Upper lobe of right lung (tissue), 1 donor: ENCODE data around the gene TEX26. TPM values are rescaled to one million over a fixed set of nuclear protein-coding genes. Genes with fewer than 3 reads are reported as not detected.

Experiments used
- ATAC-seq: fragments of 200-7000 bp; cut with Tn5 transposase; one replicate; pipeline ENCODE4 v1.9.1; 2020; ENCODE audit warnings: mild to moderate bottlenecking, moderate library complexity
- DNase-seq: peaks from one replicate; pipeline ENCODE4 v3.0.0-alpha.2; 2020
- H3K27ac ChIP-seq: fragments of 200-600 bp; one replicate; pipeline ENCODE4 v1.8.0; 2022
- H3K27me3 ChIP-seq: fragments of 200-600 bp; one replicate; pipeline ENCODE4 v1.8.0; 2022; ENCODE audit warnings: mild to moderate bottlenecking
- H3K36me3 ChIP-seq: fragments of 200-600 bp; one replicate; pipeline ENCODE4 v1.8.0; 2022
- H3K4me1 ChIP-seq: fragments of 200-600 bp; one replicate; pipeline ENCODE4 v1.8.0; 2022
- H3K4me3 ChIP-seq: fragments of 200-600 bp; one replicate; pipeline ENCODE4 v1.8.0; 2022; ENCODE audit warnings: mild to moderate bottlenecking
- H3K9me3 ChIP-seq: fragments of 200-600 bp; one replicate; pipeline ENCODE4 v1.8.0; 2022
- intact Hi-C: fragments of 100-400 bp; cut with DNase I; formaldehyde crosslinking; loops from one replicate; pipeline ENCODE4 v1.11.0; 2022
- total RNA-seq: library from RNA; stranded (reverse); fragmentation: NEBNext Ultra II Directional; extraction: Animal tissue kit (Norgen Biotek cat#: 25700); gene quantifications from one replicate; pipeline ENCODE4 v1.2.1, GENCODE V29; 2021
- TF ChIP-seq, protein P1 (sequence below): fragments of 200-600 bp; IDR thresholded peaks from one replicate; pipeline ENCODE4 v1.8.0; 2022; ENCODE audit warnings: antibody characterized with exemption
- donor health status: DM: no; HTN: yes; CAD: no; lungs with severe emphysema.

TEX26 gene
- total RNA-seq, 1 donor from 2014 or later, result not detected

DNA sequence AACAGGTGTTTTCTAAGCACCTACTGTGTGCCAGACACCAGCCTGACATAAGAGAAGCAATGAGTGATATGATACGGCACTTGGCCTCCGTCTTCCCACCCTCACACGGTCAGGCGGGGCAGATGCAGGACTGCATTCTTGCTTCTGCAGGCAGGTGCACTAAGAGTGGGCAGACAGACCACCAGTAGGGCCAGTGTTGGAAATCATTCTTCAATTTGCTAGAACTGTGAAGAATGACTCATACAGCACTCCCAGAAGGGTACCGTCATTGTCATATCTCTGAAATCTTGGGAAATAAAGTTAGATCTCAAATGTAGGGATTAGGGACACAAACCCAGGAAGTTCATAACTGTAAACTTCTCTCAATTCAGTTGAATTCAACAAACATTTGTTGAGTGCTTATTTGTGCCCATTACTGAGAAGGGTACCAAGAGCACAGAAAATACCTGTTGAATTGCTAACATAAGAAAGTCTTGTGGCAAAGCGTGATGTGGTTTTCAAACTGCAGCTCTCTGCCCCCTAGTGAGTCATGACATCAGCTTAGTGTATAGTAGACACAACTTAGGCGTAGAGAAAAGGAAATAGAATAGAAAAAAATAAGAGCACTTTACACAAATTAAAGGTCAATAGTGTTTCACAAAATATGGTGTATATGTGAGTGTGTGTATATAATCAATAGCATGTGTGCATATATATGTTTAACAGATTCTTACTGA lies 76.1 kb downstream of the TEX26 start:
- TF ChIP-seq, protein P1, sequence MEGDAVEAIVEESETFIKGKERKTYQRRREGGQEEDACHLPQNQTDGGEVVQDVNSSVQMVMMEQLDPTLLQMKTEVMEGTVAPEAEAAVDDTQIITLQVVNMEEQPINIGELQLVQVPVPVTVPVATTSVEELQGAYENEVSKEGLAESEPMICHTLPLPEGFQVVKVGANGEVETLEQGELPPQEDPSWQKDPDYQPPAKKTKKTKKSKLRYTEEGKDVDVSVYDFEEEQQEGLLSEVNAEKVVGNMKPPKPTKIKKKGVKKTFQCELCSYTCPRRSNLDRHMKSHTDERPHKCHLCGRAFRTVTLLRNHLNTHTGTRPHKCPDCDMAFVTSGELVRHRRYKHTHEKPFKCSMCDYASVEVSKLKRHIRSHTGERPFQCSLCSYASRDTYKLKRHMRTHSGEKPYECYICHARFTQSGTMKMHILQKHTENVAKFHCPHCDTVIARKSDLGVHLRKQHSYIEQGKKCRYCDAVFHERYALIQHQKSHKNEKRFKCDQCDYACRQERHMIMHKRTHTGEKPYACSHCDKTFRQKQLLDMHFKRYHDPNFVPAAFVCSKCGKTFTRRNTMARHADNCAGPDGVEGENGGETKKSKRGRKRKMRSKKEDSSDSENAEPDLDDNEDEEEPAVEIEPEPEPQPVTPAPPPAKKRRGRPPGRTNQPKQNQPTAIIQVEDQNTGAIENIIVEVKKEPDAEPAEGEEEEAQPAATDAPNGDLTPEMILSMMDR, result no peak
- Histone ChIP-seq H3K9me3 (no peaks in the 10 kb centered on the region), H3K27me3 (no peaks in the 10 kb centered on the region), H3K36me3 (no peaks in the 10 kb centered on the region), H3K27ac (no peak overlapping the region), H3K4me1 (no peaks in the 10 kb centered on the region), H3K4me3 (no peak overlapping the region)
- intact Hi-C loops, result no loop called here
- DNase-seq (no peak), ATAC-seq (no peak)

DNA sequence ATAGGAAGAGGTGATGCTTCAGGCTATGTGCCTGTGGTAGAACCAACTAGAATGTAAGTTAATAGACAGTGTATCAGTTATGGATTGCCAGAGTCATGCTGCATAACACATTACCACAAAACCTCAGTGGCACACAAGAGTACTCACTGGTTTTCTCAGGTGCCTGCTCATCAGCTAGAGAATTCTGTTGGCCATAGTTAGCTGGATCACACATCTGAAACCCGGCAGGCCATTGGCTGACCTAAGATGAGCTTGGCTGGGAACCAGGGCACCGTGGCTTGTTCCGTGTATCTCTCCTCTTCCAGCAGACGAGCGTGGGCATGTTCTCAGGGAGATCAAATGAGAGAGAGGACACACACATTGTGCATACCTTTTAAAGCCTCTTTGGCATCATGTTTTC lies 76.7 kb downstream of the TEX26 start:
- TF ChIP-seq, protein P1, result no peak
- intact Hi-C loops, result no loop called here
- no peak overlapping the region for H3K27ac ChIP-seq
- H3K4me3 ChIP-seq, result no peak overlapping the region
- no peaks in the 10 kb centered on the region for H3K9me3 ChIP-seq
- no peaks in the 10 kb centered on the region for H3K36me3 ChIP-seq
- ATAC-seq, result no peak
- no peaks in the 10 kb centered on the region for H3K27me3 ChIP-seq
- H3K4me1 ChIP-seq, result no peaks in the 10 kb centered on the region
- no peak for DNase-seq

- intact Hi-C loops, result no loop called here
- ATAC-seq, result no peak
- Histone ChIP-seq H3K4me1 (no peaks in the 10 kb centered on the region), H3K4me3 (no peak overlapping the region), H3K9me3 (no peaks in the 10 kb centered on the region), H3K27me3 (no peaks in the 10 kb centered on the region), H3K27ac (no peak overlapping the region), H3K36me3 (no peaks in the 10 kb centered on the region)
- TF ChIP-seq, protein P1, result no peak
- DNase-seq, result no peak
These were observed 77.8 kb downstream of the TEX26 start for GRCh38 chr13:31010296-31010695.

GRCh38 chr13:31011193-31011860 lies 78.9 kb downstream of the TEX26 start:
- intact Hi-C loops, result no loop called here
- no peak for ATAC-seq
- no peaks in the 10 kb centered on the region for H3K27me3 ChIP-seq
- no peaks in the 10 kb centered on the region for H3K36me3 ChIP-seq
- H3K9me3 ChIP-seq, result no peaks in the 10 kb centered on the region
- TF ChIP-seq, protein P1, result no peak
- no peak overlapping the region for H3K4me3 ChIP-seq
- H3K4me1 ChIP-seq, result no peaks in the 10 kb centered on the region
- DNase-seq, result no peak
- H3K27ac ChIP-seq, result no peak overlapping the region

DNA sequence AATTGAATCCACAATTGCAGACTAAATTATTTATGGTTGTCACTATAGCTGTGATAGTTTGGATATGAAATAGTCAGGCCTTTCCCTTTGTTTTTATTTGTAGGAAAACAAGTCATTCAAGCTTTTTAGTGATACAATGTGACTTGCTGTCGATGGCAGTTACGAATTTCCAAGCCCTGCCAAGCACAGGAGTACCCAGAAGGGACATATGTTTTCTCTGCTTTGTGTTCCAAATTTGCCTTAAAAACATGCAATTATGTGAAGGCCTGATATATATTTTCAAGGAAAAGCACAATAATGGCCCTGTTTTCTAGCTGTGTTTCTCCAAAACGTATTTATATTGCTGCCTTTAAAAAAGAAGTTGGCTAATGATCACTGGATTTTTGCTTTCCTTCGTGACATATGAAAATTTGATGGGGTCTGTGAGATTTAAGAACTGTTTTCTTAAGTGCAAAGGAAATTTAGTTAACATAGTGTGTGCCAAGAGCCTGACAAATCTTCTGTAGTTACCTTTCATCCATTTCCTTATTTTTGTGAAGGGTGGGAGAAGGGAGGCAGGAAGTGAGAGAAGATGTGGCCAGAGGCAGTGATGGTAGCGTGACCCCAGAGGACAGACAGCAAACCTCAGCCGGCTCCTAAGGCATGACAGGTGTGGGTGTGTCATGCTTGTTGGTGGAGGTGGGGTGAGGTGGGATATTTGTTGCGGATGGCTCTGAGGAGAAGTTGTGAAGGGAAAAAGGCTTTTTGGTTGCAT lies 79.6 kb downstream of the TEX26 start:
- Histone ChIP-seq H3K27me3 (no peaks in the 10 kb centered on the region), H3K27ac (no peak overlapping the region), H3K4me3 (no peak overlapping the region), H3K9me3 (no peaks in the 10 kb centered on the region), H3K36me3 (no peaks in the 10 kb centered on the region), H3K4me1 (no peaks in the 10 kb centered on the region)
- intact Hi-C loops, result no loop called here
- ATAC-seq (peak; percentile 47), DNase-seq (no peak)
- TF ChIP-seq, protein P1, result no peak
